ENCODE measurements around the gene MAP3K12. TPM values are rescaled to one million over a fixed set of nuclear protein-coding genes. Genes with fewer than 3 reads are reported as not detected.
A peak's percentile ranks its signal among the peaks of the same experiment; 100 is the strongest.

Gene MAP3K12, protein sequence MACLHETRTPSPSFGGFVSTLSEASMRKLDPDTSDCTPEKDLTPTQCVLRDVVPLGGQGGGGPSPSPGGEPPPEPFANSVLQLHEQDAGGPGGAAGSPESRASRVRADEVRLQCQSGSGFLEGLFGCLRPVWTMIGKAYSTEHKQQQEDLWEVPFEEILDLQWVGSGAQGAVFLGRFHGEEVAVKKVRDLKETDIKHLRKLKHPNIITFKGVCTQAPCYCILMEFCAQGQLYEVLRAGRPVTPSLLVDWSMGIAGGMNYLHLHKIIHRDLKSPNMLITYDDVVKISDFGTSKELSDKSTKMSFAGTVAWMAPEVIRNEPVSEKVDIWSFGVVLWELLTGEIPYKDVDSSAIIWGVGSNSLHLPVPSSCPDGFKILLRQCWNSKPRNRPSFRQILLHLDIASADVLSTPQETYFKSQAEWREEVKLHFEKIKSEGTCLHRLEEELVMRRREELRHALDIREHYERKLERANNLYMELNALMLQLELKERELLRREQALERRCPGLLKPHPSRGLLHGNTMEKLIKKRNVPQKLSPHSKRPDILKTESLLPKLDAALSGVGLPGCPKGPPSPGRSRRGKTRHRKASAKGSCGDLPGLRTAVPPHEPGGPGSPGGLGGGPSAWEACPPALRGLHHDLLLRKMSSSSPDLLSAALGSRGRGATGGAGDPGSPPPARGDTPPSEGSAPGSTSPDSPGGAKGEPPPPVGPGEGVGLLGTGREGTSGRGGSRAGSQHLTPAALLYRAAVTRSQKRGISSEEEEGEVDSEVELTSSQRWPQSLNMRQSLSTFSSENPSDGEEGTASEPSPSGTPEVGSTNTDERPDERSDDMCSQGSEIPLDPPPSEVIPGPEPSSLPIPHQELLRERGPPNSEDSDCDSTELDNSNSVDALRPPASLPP
- 22.1 and 24.5 TPM in 2 replicates for total RNA-seq (2013; cell fraction: nucleolus; rRNA removed)
- total RNA-seq (2014; rRNA removed), result 8.5 and 10.1 TPM in 2 replicates
- total RNA-seq (2014; rRNA removed; fragmentation: Illumina TruSeq; extraction: Trizol), result 4.8 and 5.2 TPM in 2 replicates
- total RNA-seq (2021), result 9.4 and 10.4 TPM in 2 replicates
- 9.5 TPM for polyA plus RNA-seq (2011; ENCODE audit: low read depth)
- polyA plus RNA-seq (2011; rRNA removed), result 8.7 and 14.9 TPM in 2 replicates
- 14.6 and 17.1 TPM in 2 replicates for polyA plus RNA-seq (2011; cell fraction: cytosol; rRNA removed)
- 154 and 166 TPM in 2 replicates for polyA plus RNA-seq (2011; cell fraction: nucleus; rRNA removed)
- 10.0 TPM in 2 replicates for polyA plus RNA-seq (2012)
- 6.1 and 9.4 TPM in 2 replicates for polyA plus RNA-seq (2014; fragmentation: Illumina TruSeq; extraction: Trizol)
- 1 to 10 TPM in 1 of 2 experiments, under 1 TPM in 1; 0.45 to 1.2 TPM for polyA plus RNA-seq (2014; fragmentation: Nextera tagmentation; extraction: Ambion mirVana)
- polyA plus RNA-seq (2014; rRNA removed), result 13.6 and 14.1 TPM in 2 replicates
- polyA plus RNA-seq (2016; fragmentation: Nextera tagmentation; extraction: Ambion mirVana), result 1 to 10 TPM; 4.2 to 4.6 TPM
- 10.8 and 12.7 TPM in 2 replicates for polyA minus RNA-seq (2011; rRNA and poly(A)+ RNA removed)
- 4.1 and 4.7 TPM in 2 replicates for polyA minus RNA-seq (2011; cell fraction: cytosol; rRNA and poly(A)+ RNA removed)
- polyA minus RNA-seq (2011; cell fraction: nucleus; rRNA and poly(A)+ RNA removed), result 16.7 and 21.1 TPM in 2 replicates
- percentile 51 among the genes with signal in this experiment for Bru-seq, nascent RNA
- BruChase-seq, experiment 1, labeled RNA remaining after a 6-hour chase, result percentile 57 among the genes with signal in this experiment
- BruChase-seq, experiment 2, labeled RNA remaining after a 2-hour chase, result percentile 55 among the genes with signal in this experiment
- long read RNA-seq, experiment 1, partial matches to known transcripts, result 0 of 3 reads
- long read RNA-seq, experiment 1, other reads (novel, unspliced or antisense), result 2 of 3 reads
- long read RNA-seq, experiment 2, partial matches to known transcripts, result 0 of 8 reads
- long read RNA-seq, experiment 2, other reads (novel, unspliced or antisense), result 8 of 8 reads

GRCh38 chr12:53499266-53500141 lies at the start of gene MAP3K12:
Gene MAP3K12 (minus strand): TSS chr12:53499458. CDS start chr12:53487391, 12,067 bp downstream.
- Histone ChIP-seq H3K79me2 (ENCODE audit: control insufficient read depth, insufficient read depth, low read length) (peaks cover 11% of the 10 kb centered on the region), H3K9me3 (replicated peaks; ENCODE audit: control insufficient read depth, insufficient read depth, low read length) (no peaks in the 10 kb centered on the region), H3K4me1 (ENCODE audit: control insufficient read depth, insufficient read depth, low read length) (peaks cover 13% of the 10 kb centered on the region), H3K4me3 (peak within 1 kb of the TSS; percentile 76), H3K27ac (ENCODE audit: control insufficient read depth, insufficient read depth) (peak within 1 kb of the TSS; percentile 82), H2AFZ (ENCODE audit: control insufficient read depth, low read depth, low read length) (peak within 1 kb of the TSS; percentile 83), H3K27me3 (replicated peaks in 1 of 2; ENCODE audit: control insufficient read depth in 2 of 2, insufficient read depth in 2 of 2, low read length in 1 of 2) (no peaks in the 10 kb centered on the region), H3K9ac (ENCODE audit: control insufficient read depth, insufficient read depth, low read length) (peak within 1 kb of the TSS; percentile 69), H3K4me2 (ENCODE audit: control insufficient read depth, insufficient read depth) (peak within 1 kb of the TSS; percentile 89), H4K20me1 (ENCODE audit: control insufficient read depth, insufficient read depth) (no peaks in the 10 kb centered on the region), H3K36me3 (ENCODE audit: control insufficient read depth in 2 of 2, insufficient read depth in 2 of 2, low read length in 1 of 2) (no peaks in the 10 kb centered on the region; a peak in 1 of 4 replicates)
- ChIA-PET CTCF (interaction anchor here (0.6 to 1.7 kb wide), 6 partner anchors 9 to 244 kb away, joined by 3 to 6 read pairs (median 3); partner anchors contain the start of gene AAAS), SMC1A (ENCODE audit: uncharacterized antibody, unreplicated experiment) (interaction anchor here (0.9 to 2.6 kb wide), 4 partner anchors 10 to 175 kb away, joined by 3 to 11 read pairs (median 9); no protein-coding TSS in a partner anchor), RAD21 (ENCODE audit: unreplicated experiment) (interaction anchor here (1.0 to 1.9 kb wide), 3 partner anchors 52 to 178 kb away, joined by 3 to 13 read pairs (median 6); partner anchors contain the start of gene AAAS), POLR2A (interaction anchor here (1.5 to 2.4 kb wide), 3 partner anchors 52 to 120 kb away, joined by 4 to 18 read pairs (median 5); partner anchors contain the start of gene SP1)
- 2% methylated on average over 38 of the region's 51 CpGs for WGBS (ENCODE audit: insufficient coverage, insufficient replicate concordance, low lambda C conversion rate, missing lambda C conversion rate)
- peak; percentile 49 for ATAC-seq
- BruUV-seq (replicated peaks), result no TSS peak
- DNase-seq (ENCODE audit: low read depth, low spot score), result no peak
- peak; percentile 7 for FAIRE-seq
- in situ Hi-C loops (cut with MboI) (no loop called here), intact Hi-C loops (cut with micrococcal nuclease; ENCODE audit: unreplicated experiment) (loop anchor here (5.0 kb wide), 1 partner anchor 47 kb away; the partner anchor contains the start of gene PCBP2)
- TF ChIP-seq IKZF1 (conservative IDR thresholded peaks at IDR 0.05) (no peak; the same call in 1 of the 2 replicates), CTCF (IDR thresholded peaks at IDR 0.05 in 2 of 3, conservative IDR thresholded peaks at IDR 0.05 in 1 of 3; ENCODE audit: control insufficient read depth in 2 of 3, extremely low read depth in 1 of 3, insufficient read depth in 1 of 3, low read depth in 3 of 3, low read length in 3 of 3) (0 out of 6 replicates have a peak, but pooled peaks of 2 of the 3 experiments have one; percentile 12 to 15), YY1 (IDR thresholded peaks at IDR 0.05; ENCODE audit: low read depth, low read length) (0 out of 2 replicates have a peak, but pooled peaks have one; percentile 23), IKZF2 (IDR thresholded peaks at IDR 0.05) (0 out of 4 replicates have a peak, but pooled peaks of 1 of the 2 experiments have one; percentile 23), SREBF2 (IDR thresholded peaks at IDR 0.05; ENCODE audit: low read length) (no peak), POLR2AphosphoS2 (IDR thresholded peaks at IDR 0.05; ENCODE audit: low read depth, low read length) (no peak), IRF5 (IDR thresholded peaks at IDR 0.05; ENCODE audit: borderline replicate concordance) (no peak), BHLHE40 (IDR thresholded peaks at IDR 0.05; ENCODE audit: borderline replicate concordance in 1 of 2, low read depth in 2 of 2, low read length in 1 of 2) (peak in 1 of 2 experiments; percentile 44; a peak in 2 of 4 replicates), ESRRA (IDR thresholded peaks at IDR 0.05; ENCODE audit: low read length) (no peak), ZBED1 (IDR thresholded peaks at IDR 0.05; ENCODE audit: borderline replicate concordance) (no peak)
